Measurements from ENCODE around the gene PRDX6.

GRCh38 chr1:173489929-173490328 is 12.8 kb downstream of the PRDX6 start:
- TF ChIP-seq POLR2A (IDR thresholded peaks at IDR 0.05) (no peak), POLR2AphosphoS5 (IDR thresholded peaks at IDR 0.05) (no peak), CTCF (IDR thresholded peaks at IDR 0.05) (no peak)

Data from transverse colon (tissue), 4 donors.